ENCODE results near the gene RPS6KA2. TPM values are rescaled to one million over a fixed set of nuclear protein-coding genes. Genes with fewer than 3 reads are reported as not detected.

Gene RPS6KA2
- total RNA-seq, 1 experiment from 2014 or later: 4.1 TPM

DNA sequence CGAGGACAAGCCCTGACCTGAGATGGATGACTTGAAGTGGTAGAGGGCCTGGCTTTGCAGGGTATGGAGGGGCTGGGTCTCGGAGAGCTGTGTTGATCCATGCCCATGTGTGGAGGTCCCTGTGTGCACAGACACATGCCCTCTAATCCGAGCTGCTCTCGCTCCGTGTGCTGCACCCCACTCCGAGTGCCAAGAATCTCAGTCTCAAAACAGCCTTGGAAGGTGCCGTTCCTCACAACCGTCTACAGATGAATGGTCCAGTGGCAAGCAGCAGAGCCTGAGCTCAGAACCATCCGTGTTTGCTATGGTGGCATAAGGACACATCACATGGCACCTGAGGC lies 133.0 kb downstream of the RPS6KA2 start:
- Histone ChIP-seq H3K36me3 (ENCODE audit: control insufficient read depth, insufficient read depth, low read length) (no peaks in the 10 kb centered on the region), H3K9me3 (ENCODE audit: control insufficient read depth, insufficient read depth, low read depth, low read length) (no peaks in the 10 kb centered on the region), H3K4me1 (ENCODE audit: control insufficient read depth, insufficient read depth, low read length) (no peaks in the 10 kb centered on the region), H3K27ac (ENCODE audit: low read length) (no peak overlapping the region), H3K4me3 (ENCODE audit: low read depth in 2 of 2, low read length in 2 of 2) (no peak overlapping the region), H3K27me3 (ENCODE audit: control insufficient read depth, insufficient read depth, low read length) (no peaks in the 10 kb centered on the region)
- intact Hi-C loops (cut with micrococcal nuclease; ENCODE audit: unreplicated experiment): no loop called here
- POLR2A ChIA-PET: no interaction called here
- no TSS peak for BruUV-seq (replicated peaks)
- ATAC-seq: no peak
- in situ Hi-C loops (cut with HindIII; ENCODE audit: low pct_unique_long_range_greater_than_20kb, low sequenced_read_pairs): no loop called here
- no peak for DNase-seq (ENCODE audit: low read depth, low spot score)
- CTCF ChIA-PET: no interaction called here
- TF ChIP-seq SIN3A (IDR thresholded peaks at IDR 0.05; ENCODE audit: borderline replicate concordance, insufficient read depth, low read depth, low read length) (no peak), POLR2AphosphoS5 (IDR thresholded peaks at IDR 0.05; ENCODE audit: low read depth, low read length) (no peak), TCF7L2 (IDR thresholded peaks at IDR 0.05; ENCODE audit: low read depth, low read length) (no peak)
- TF ChIP-seq, protein P1, sequence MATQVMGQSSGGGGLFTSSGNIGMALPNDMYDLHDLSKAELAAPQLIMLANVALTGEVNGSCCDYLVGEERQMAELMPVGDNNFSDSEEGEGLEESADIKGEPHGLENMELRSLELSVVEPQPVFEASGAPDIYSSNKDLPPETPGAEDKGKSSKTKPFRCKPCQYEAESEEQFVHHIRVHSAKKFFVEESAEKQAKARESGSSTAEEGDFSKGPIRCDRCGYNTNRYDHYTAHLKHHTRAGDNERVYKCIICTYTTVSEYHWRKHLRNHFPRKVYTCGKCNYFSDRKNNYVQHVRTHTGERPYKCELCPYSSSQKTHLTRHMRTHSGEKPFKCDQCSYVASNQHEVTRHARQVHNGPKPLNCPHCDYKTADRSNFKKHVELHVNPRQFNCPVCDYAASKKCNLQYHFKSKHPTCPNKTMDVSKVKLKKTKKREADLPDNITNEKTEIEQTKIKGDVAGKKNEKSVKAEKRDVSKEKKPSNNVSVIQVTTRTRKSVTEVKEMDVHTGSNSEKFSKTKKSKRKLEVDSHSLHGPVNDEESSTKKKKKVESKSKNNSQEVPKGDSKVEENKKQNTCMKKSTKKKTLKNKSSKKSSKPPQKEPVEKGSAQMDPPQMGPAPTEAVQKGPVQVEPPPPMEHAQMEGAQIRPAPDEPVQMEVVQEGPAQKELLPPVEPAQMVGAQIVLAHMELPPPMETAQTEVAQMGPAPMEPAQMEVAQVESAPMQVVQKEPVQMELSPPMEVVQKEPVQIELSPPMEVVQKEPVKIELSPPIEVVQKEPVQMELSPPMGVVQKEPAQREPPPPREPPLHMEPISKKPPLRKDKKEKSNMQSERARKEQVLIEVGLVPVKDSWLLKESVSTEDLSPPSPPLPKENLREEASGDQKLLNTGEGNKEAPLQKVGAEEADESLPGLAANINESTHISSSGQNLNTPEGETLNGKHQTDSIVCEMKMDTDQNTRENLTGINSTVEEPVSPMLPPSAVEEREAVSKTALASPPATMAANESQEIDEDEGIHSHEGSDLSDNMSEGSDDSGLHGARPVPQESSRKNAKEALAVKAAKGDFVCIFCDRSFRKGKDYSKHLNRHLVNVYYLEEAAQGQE (IDR thresholded peaks at IDR 0.05; ENCODE audit: insufficient read depth in 1 of 2, low read depth in 2 of 2, low read length in 1 of 2): no peak
- TF ChIP-seq, protein P2, sequence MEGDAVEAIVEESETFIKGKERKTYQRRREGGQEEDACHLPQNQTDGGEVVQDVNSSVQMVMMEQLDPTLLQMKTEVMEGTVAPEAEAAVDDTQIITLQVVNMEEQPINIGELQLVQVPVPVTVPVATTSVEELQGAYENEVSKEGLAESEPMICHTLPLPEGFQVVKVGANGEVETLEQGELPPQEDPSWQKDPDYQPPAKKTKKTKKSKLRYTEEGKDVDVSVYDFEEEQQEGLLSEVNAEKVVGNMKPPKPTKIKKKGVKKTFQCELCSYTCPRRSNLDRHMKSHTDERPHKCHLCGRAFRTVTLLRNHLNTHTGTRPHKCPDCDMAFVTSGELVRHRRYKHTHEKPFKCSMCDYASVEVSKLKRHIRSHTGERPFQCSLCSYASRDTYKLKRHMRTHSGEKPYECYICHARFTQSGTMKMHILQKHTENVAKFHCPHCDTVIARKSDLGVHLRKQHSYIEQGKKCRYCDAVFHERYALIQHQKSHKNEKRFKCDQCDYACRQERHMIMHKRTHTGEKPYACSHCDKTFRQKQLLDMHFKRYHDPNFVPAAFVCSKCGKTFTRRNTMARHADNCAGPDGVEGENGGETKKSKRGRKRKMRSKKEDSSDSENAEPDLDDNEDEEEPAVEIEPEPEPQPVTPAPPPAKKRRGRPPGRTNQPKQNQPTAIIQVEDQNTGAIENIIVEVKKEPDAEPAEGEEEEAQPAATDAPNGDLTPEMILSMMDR (IDR thresholded peaks at IDR 0.05): no peak

DNA sequence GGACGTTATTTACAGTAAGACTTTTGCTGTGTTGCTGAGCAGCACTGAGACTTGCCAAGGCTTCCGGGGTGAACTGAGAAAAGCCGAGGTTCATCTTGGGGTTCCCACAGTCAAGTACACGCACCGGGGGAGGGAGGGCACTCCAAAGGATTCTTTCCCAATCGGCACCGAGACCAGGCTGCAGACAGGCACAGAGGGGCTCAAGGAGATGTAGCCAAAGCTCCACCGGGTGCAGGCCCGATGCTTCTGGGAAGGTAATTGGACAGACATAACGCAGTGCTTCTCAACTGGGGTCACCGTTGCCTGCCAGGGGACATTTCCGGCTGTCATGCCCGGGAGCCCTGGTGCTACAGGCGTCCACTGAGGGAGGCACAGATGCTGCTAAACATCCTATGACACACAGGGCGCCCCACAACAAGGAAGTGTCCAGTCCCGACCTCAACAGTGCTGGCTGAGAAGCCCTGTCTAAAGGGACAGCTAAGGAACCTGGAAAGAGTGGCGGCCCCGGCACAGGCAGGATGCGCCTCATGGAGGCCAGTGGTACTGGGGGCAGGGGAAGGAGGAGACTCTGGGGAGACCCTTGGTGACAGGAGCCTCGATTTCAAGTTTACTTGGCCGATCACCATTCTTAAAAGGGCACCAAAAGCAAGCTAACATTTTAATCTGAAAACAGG lies 133.5 kb downstream of the RPS6KA2 start:
- DNase-seq (ENCODE audit: low read depth, low spot score): no peak
- Histone ChIP-seq H3K4me3 (ENCODE audit: low read depth in 2 of 2, low read length in 2 of 2) (no peak overlapping the region), H3K36me3 (ENCODE audit: control insufficient read depth, insufficient read depth, low read length) (no peaks in the 10 kb centered on the region), H3K27ac (ENCODE audit: low read length) (no peak overlapping the region), H3K4me1 (ENCODE audit: control insufficient read depth, insufficient read depth, low read length) (no peaks in the 10 kb centered on the region), H3K9me3 (ENCODE audit: control insufficient read depth, insufficient read depth, low read depth, low read length) (no peaks in the 10 kb centered on the region), H3K27me3 (ENCODE audit: control insufficient read depth, insufficient read depth, low read length) (no peaks in the 10 kb centered on the region)
- TF ChIP-seq POLR2AphosphoS5 (IDR thresholded peaks at IDR 0.05; ENCODE audit: low read depth, low read length) (no peak), SIN3A (IDR thresholded peaks at IDR 0.05; ENCODE audit: borderline replicate concordance, insufficient read depth, low read depth, low read length) (no peak), TCF7L2 (IDR thresholded peaks at IDR 0.05; ENCODE audit: low read depth, low read length) (no peak)
- TF ChIP-seq, protein P2 (IDR thresholded peaks at IDR 0.05): no peak
- TF ChIP-seq, protein P1 (IDR thresholded peaks at IDR 0.05; ENCODE audit: insufficient read depth in 1 of 2, low read depth in 2 of 2, low read length in 1 of 2): no peak
- CTCF ChIA-PET: no interaction called here
- in situ Hi-C loops (cut with HindIII; ENCODE audit: low pct_unique_long_range_greater_than_20kb, low sequenced_read_pairs) (no loop called here), intact Hi-C loops (cut with micrococcal nuclease; ENCODE audit: unreplicated experiment) (no loop called here)
- no TSS peak for BruUV-seq (replicated peaks)
- POLR2A ChIA-PET: no interaction called here
- ATAC-seq: no peak

Measured in Panc1 (cell line).